Measurements from ENCODE around the gene UVRAG. TPM values are rescaled to one million over a fixed set of nuclear protein-coding genes. Genes with fewer than 3 reads are reported as not detected.

UVRAG gene
- total RNA-seq, 1 donor from 2014 or later = 31.0 TPM

DNA sequence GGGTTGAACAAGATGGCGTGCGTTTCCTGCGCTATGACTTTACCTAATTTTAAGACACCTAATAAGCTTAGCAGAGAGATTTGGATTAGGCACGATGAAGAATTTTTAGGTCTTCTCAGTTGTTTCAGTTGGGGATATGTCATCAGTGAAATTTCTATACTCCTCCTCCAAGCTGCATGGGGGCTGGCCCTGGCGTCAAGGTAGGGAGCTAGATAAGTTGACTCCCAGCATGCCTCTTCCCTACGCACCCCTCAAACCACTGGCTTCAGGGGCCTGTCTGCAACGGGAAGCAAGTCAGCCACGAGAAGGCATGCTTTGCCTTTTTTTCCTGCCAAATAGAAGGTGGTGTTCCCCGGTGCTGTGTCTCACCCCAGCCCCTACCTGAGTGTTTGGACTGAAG lies 33.2 kb upstream of the UVRAG start:
- no peaks in the 10 kb centered on the region for H3K27me3 ChIP-seq
- no peak overlapping the region for H3K4me3 ChIP-seq
- DNase-seq (no peak), ATAC-seq (no peak)
- no peaks in the 10 kb centered on the region for H3K36me3 ChIP-seq
- H3K9me3 ChIP-seq = no peaks in the 10 kb centered on the region
- H3K27ac ChIP-seq = no peak overlapping the region
- no peaks in the 10 kb centered on the region for H3K4me1 ChIP-seq
- TF ChIP-seq CTCF (IDR thresholded peaks at IDR 0.05) = no peak
- intact Hi-C loops (cut with DNase I) = no loop called here

DNA sequence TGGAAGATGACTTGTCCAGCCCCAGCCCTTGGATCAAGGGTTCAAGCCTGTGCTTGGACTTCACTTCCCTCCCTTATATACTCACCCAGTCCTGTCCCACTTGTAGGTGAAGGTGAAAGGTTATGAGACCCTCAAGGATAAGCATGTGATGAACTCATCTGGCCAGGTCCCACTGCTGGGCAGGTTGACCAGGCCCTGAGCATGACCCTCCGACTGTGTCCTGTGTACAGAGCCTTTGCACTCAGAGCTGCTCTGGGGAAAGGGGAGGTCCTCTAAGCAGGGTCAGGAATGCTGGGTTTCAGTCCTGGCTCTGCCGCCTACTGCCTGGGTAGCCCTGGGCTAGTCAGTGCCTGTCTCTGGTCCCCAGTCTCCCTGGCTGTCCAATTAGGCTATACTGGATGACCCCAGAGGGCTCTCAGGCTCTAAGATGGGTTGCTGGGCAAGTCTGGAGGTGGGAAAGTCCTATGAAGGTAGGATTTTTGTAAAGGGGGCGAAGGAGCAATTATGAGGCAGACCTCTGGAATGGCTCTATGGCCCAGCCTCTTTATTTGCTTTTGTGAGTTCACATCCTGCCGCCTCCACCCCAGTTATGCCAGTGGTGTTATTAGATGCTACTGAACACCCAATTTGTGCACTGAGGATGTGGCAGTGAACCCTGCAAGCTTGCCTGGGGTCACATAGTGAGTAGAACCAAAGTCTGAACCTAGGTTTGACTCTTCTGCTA lies 32.3 kb upstream of the UVRAG start:
- Histone ChIP-seq H3K9me3 (no peaks in the 10 kb centered on the region), H3K27ac (no peak overlapping the region), H3K27me3 (no peaks in the 10 kb centered on the region), H3K4me3 (no peak overlapping the region), H3K36me3 (no peaks in the 10 kb centered on the region), H3K4me1 (no peaks in the 10 kb centered on the region)
- ATAC-seq (no peak), DNase-seq (no peak)
- no peak for TF ChIP-seq CTCF (IDR thresholded peaks at IDR 0.05)
- intact Hi-C loops (cut with DNase I) = no loop called here

DNA sequence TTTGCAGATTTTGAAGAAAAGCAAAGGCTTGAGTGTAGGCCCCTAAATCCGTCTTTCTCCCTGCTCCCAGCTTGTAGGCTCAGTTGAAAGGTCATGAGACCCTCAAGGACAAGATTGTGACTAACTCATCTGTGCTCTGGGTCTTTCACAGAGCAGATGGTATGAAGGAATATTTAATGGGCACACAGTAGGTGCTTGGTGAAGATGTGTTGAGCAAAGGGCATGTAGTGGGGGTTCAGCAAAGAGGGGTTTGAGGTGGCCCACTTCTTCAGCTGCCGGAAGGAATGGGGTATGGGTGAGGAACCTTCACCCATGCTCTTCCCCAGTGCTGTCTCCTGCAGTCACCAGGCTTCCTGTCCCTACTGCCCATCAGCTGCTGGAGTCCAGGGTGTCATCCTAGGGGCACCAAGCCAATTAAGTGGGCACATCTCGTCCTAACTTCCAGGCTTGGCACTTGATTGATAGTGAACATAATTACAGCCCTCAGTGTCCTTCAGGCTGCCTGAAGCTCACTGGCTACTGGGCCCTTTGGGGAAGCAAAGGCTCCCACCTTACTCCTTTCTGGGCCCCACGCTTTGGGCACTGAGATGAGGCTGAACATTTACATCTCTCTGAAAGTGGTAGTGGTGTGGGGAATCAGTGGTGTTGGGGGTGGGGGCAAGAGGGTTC lies 31.5 kb upstream of the UVRAG start:
- H3K36me3 ChIP-seq = no peaks in the 10 kb centered on the region
- H3K27ac ChIP-seq = no peak overlapping the region
- no peak for TF ChIP-seq CTCF (IDR thresholded peaks at IDR 0.05)
- no peaks in the 10 kb centered on the region for H3K4me1 ChIP-seq
- H3K27me3 ChIP-seq = no peaks in the 10 kb centered on the region
- intact Hi-C loops (cut with DNase I) = no loop called here
- no peak overlapping the region for H3K4me3 ChIP-seq
- H3K9me3 ChIP-seq = no peaks in the 10 kb centered on the region
- ATAC-seq (no peak), DNase-seq (no peak)

GRCh38 chr11:75784085-75784478 lies 30.9 kb upstream of the UVRAG start:
- no peak for TF ChIP-seq CTCF (IDR thresholded peaks at IDR 0.05)

GRCh38 chr11:75784506-75784905 lies 30.5 kb upstream of the UVRAG start:
- ATAC-seq (no peak), DNase-seq (no peak)
- H3K4me3 ChIP-seq = no peak overlapping the region
- intact Hi-C loops (cut with DNase I) = no loop called here
- H3K9me3 ChIP-seq = no peaks in the 10 kb centered on the region
- no peak overlapping the region for H3K27ac ChIP-seq
- no peaks in the 10 kb centered on the region for H3K36me3 ChIP-seq
- TF ChIP-seq CTCF (IDR thresholded peaks at IDR 0.05) = no peak
- H3K27me3 ChIP-seq = no peaks in the 10 kb centered on the region
- H3K4me1 ChIP-seq = no peaks in the 10 kb centered on the region

More at GRCh38 chr11:75784085-75784478, 30.9 kb upstream of the UVRAG start:
- intact Hi-C loops (cut with DNase I) = no loop called here
- Histone ChIP-seq H3K36me3 (no peaks in the 10 kb centered on the region), H3K27ac (no peak overlapping the region), H3K4me1 (no peaks in the 10 kb centered on the region), H3K27me3 (no peaks in the 10 kb centered on the region), H3K4me3 (no peak overlapping the region), H3K9me3 (no peaks in the 10 kb centered on the region)
- ATAC-seq = no peak
- no peak for DNase-seq
